NCI-H2029 treated with DMSO at 0.1 percent for 48 hours (cell line): ENCODE results near the gene PTGER2.
A peak's percentile ranks its signal among the peaks of the same experiment; 100 is the strongest.

Experiments used
- DNase-seq: peaks from one replicate; lab custom pipeline; 2025; lab: John Stamatoyannopoulos, UW

PTGER2 gene, protein sequence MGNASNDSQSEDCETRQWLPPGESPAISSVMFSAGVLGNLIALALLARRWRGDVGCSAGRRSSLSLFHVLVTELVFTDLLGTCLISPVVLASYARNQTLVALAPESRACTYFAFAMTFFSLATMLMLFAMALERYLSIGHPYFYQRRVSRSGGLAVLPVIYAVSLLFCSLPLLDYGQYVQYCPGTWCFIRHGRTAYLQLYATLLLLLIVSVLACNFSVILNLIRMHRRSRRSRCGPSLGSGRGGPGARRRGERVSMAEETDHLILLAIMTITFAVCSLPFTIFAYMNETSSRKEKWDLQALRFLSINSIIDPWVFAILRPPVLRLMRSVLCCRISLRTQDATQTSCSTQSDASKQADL

DNA sequence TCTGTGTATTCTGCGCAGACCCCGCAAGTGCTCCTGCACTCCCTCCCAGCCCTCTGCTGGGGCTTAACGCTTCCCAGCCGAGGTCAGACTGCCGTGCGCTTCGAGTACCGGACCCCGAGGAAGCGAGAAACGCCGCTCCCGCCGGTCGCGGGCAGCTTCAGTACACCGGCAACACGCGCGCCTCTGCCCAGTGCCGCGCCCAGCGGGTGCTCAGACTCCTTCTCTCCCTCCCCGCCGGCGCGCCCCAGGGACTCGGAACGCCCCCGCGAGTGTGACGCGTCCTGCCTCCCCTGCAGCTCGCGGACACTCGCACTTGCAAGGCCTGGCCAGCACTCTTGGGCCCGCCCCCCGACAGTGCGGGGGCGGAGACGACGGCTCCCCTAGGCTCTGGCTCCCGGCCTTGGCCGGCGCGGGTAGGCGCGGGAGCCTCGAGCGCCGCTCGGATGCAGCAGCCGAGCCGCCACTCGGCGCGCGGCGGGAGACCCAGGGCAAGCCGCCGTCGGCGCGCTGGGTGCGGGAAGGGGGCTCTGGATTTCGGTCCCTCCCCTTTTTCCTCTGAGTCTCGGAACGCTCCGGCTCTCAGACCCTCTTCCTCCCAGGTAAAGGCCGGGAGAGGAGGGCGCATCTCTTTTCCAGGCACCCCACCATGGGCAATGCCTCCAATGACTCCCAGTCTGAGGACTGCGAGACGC lies at the start of gene PTGER2:
PTGER2 (plus strand) TSS at position 410 of the 692 bp plus-strand sequence; CDS start at position 647, 237 bp downstream.
- peak; percentile 4 for DNase-seq

DNA sequence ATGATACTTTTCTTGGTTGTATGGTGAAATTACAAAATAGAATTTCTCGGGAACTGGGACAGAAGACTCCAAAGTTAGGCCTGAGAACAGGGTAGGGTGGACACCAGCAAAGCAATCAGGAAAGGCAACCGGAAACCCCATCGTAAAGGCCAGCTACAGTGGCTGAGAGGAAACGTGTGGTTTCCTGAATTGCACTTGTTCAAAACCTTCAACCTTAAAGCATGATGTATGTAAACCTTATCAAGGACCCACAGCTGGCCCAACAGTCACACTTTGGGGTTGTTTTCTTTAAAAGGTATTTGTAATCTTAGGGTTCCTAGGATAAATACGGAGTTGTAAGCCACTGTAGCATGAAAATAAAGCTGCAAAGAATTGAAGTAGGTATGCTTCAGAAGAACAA lies 48.9 kb upstream of the PTGER2 start:
- no peak for DNase-seq

DNA sequence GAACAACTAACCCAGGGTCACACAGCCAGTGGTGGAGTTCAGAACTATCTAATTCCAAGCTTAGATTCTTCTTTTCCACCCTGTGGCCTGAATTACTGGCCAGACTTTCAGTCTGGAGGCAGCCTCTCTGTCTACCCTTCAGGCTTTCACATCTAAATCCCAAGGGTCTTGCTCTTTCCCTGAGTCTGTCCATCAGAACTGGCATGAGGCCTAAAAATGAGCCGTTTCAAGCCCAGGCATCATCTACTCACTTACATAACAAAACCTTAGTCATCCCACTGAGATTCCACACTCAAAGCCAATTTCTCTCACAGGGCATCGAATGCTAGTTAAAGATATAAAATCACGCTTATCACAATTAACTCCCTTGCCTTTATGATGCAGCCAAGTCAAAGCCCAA lies 47.9 kb upstream of the PTGER2 start:
- no peak for DNase-seq

DNA sequence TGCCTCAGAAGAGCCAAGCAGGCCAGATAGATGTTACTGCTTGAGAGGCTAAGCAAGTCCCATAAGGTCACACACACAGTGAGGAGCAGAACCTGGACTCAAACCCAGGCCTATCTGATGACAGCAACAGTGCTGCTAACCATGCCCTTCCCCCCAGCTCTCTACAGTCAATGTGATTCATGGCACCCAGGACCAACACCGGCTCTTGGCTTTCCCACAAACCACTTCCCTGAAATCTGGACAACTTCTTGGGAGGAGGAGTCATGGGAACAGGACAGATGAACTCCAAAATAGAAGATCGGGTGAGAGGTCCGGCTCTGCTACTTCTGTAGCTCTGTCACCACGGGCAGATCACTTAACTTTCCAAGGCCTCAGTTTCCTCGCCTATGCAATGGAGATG lies 47.3 kb upstream of the PTGER2 start:
- DNase-seq = no peak

DNA sequence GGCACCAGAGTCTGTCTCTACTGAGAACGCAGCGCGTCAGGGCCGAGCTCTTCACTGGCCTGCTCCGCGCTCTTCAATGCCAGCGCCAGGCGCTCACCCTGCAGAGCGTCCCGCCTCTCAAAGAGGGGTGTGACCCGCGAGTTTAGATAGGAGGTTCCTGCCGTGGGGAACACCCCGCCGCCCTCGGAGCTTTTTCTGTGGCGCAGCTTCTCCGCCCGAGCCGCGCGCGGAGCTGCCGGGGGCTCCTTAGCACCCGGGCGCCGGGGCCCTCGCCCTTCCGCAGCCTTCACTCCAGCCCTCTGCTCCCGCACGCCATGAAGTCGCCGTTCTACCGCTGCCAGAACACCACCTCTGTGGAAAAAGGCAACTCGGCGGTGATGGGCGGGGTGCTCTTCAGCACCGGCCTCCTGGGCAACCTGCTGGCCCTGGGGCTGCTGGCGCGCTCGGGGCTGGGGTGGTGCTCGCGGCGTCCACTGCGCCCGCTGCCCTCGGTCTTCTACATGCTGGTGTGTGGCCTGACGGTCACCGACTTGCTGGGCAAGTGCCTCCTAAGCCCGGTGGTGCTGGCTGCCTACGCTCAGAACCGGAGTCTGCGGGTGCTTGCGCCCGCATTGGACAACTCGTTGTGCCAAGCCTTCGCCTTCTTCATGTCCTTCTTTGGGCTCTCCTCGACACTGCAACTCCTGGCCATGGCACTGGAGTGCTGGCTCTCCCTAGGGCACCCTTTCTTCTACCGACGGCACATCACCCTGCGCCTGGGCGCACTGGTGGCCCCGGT lies 46.4 kb upstream of the PTGER2 start, which contains the start of gene PTGDR:
PTGDR (plus strand) TSS at position 198 of the 778 bp plus-strand sequence; CDS start at position 315, 117 bp downstream.
- DNase-seq = no peak

DNA sequence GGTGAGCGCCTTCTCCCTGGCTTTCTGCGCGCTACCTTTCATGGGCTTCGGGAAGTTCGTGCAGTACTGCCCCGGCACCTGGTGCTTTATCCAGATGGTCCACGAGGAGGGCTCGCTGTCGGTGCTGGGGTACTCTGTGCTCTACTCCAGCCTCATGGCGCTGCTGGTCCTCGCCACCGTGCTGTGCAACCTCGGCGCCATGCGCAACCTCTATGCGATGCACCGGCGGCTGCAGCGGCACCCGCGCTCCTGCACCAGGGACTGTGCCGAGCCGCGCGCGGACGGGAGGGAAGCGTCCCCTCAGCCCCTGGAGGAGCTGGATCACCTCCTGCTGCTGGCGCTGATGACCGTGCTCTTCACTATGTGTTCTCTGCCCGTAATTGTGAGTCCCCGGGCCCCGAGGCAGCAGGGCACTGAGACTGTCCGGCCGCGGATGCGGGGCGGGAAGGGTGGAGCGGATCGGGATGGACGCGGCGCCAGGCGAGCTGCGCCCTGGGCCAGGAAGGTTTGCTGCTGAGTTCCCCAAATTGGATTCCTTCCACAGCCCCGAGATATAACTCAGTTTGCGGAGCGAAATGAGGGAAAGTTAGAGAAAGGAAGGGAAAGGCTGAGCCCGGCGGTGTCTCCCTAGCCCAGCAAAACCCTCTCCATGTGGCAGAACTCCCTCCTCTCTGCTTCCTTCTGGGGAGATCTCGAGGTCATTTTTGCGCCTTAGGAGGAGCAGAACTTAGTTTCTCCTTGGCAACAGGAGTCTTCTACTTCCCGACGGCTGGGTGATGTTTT lies 45.6 kb upstream of the PTGER2 start:
- no peak for DNase-seq

DNA sequence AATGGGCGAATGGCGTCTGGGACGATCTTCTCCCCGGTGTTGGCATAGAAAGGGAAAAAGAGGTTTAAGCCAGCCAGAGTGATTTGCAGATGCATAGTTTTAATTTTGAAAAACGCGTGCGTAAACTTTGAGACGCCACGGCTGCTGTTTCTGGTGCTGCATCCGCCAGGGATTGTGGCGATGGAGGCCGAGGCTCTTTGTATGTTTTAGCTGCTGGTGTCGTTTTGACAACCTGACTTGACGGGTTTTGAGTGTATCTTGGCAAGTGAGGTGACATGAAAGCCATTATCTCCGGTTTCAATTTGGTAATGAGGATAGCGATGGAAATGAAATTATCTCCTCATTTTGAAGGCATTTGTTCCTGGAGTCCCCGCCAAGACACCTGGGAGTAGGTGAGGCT lies 45.0 kb upstream of the PTGER2 start:
- DNase-seq = no peak

DNA sequence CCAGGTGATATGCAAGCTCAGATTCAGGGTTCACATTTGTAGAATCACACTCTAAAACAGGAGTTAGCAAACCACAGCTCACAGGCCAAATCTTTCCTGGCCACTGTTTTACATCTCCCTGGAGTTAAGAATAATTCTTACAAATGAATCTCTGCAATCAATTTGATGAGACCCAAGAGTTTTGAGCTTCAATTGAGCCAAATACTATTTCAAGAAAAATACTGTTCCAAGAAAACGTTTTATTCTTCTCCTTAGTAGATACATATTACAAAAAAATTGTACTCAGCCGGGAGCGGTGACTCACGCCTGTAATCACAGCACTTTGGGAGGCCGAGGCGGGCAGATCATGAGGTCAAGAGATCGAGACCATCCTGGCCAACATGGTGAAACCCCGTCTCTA lies 44.1 kb upstream of the PTGER2 start:
- DNase-seq = no peak

DNA sequence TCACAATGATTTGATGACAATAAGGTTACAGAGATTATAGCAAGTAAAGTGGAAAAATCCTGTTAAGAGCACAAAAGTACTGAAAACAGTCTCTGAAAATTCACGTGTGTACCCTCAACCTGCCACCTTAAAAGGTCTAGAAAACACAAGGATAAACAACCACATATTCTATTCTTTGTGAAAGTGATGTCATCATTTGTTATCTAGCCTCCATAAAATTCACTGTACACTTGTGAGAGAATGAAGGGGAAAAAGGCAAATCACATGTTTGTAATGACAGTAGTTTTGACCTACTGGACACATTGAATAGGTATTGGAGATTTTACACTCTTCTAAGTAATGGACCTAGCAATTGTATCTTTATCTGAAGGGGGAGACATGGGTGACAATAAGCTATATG lies 42.6 kb upstream of the PTGER2 start:
- no peak for DNase-seq

DNA sequence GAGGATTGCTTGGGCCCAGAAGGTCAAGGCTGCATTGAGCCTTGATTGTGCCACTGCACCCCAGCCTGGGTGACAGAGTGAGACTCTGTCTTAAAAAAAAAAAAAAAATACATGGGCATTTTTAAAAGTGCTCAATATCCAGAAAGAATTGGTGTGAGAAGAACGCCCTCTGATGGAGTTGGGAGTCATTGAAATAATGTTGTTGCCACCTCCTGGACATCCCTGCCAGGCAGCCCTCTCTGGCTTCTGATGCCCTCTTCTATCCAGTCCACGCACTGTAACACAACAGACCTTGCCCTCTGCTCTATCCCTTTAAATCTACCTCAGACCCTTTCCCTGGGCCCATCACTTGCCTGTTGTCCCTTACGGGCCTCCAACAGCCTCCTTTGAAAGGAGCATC lies 41.7 kb upstream of the PTGER2 start:
- no peak for DNase-seq

DNA sequence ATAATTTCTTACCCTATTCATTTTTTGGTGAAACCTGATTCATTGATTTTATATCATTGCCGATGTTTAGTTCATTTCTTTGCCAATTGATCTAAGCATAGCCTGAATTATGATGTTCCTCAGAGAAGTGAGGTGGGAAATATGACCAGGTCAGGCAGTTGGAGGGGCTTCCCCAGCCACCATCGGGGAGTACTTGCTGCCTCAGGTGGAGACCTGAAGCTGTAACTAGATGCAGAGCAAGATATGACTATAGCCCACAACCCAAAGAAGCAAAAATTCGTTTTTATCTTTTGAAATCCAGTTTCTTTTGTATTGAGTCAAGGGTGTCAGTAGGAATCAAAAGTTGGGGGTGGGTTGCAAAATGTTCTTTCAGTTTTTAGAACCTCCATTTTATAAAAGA lies 38.7 kb upstream of the PTGER2 start:
- no peak for DNase-seq

DNA sequence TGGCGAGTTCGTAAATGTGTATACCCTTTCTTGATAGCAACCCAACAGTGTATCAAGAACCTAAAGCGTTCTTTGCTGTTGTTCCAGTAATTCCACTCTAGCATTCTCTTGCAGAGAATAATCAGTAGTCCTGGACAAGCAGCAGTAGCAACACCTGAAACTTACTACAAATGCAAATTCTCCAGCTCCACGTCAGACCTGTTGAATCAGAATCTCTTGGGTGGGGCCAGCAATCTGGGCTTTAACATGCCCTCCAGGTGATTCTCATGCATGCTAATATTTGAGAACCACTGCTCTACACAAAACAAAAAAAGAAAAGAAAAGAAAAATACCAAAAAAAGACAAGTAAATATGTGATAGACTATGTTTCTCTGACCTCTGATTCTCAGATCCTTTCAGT lies 36.6 kb upstream of the PTGER2 start:
- DNase-seq = no peak

DNA sequence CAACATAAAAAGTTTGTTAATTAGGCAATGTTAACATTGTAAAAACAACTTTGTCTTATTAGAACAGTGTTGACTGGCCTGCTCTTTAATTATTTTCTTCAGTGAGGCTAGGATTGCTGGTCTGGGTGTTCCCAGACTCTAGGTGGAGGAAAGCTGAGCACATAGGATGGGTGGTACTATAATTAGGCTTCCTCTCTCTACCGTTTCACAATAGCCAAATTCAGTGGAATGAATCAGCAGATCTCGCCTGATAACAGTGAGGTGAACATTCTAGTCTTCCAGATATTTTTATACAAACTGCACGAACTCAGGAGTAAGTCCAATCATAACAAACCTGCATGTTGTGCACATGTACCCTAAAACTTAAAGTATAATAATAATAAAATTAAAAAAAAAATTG lies 34.7 kb upstream of the PTGER2 start:
- no peak for DNase-seq

DNA sequence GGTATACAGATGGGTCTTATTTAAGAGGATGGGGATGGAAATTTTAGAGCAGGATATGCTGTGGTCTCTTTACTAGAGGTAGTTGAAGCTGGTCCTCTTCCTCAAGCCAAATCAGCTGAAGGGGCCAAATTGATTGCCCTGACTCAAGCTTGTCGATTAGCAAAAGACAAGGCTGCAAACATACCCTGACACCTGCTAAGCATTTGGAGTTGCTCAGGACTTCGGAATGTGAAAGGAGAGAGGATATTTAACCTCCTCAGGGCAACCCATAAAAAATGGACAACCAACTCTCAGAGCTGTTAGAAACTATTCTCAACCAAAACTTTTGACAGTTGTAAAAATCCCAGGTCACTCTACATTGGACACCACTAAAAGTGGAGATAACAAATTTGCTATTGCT lies 31.0 kb upstream of the PTGER2 start:
- DNase-seq = no peak

DNA sequence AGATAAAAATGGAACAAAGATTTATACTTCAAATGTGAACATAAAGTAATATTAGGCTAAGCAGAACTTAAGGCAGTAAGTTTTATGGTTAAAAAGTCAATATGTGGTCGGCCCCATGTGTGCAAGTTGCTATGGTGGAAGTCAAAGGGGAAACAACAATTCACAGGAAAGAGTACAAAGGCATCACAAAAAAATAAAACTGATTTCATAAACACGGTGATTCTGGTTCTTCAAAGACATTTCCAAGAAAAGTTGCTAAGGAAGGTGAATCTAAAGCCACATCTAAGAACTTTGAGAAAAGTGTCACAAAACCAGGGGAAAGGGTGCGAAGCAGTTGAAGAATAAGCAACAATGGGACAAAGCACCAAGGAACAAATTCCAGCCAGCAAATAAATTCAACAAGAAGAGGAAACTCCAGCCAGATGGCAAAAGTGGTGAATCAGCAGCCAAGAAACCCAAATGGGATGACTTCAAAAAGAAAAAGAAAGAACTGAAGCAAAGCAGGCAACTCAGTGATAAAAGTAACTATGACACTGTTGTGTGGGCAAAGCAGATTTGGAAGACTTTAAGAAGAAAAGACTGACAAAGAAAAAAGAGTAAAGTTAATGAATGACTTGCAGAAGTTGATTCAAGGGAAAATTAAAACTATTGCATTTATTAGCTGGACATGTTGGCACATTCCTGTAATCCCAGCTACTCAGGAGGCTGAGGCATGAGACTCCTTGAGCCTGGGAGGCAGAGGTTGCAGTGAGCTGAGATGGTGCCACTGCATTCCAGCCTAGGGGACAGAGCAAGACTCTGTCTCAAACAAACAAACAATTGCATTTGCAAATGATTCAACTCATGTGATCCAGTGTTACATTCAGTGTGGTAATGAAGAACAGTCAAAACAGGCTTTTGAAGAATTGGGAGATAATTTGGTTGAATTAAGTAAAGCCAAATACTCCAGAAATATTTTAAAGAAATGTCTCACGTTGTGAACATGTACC lies 27.2 kb upstream of the PTGER2 start:
- no peak for DNase-seq

DNA sequence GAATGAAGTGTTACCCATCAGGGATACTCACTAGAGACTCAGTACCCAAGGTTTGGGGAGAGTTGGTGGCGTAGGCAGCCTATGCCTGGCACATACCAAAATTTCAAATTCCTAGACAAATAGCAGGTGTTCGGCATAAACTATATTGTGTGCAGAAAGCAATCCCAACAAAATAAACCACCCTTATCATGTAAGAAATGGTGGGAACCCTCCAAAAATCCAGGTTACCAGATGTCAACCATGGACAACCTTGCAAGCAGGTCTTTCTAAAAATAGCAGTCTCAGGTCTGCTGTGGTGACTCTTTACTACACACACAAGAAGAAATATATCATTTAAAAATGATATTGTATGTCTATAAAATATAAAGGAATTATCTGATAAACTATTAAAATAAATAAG lies 17.7 kb upstream of the PTGER2 start:
- DNase-seq = no peak

DNA sequence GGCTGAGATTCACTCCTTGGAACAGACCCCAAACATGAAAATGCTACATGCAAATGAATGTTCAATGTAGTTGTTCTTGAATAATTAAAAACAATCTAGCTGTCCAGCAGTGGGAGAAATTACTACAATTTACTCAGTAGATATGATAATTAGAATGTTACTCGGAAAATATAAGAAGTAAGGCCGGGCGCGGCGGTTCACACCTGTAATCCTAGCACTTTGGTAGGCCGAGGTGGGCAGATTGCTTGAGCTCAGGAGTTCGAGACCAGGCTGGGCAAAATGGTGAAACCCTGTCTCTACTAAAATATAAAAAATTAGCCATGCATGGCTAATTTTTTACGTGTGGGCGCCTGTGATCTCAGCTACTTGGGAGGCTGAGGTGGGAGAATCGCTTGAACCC lies 15.3 kb upstream of the PTGER2 start:
- DNase-seq = no peak

DNA sequence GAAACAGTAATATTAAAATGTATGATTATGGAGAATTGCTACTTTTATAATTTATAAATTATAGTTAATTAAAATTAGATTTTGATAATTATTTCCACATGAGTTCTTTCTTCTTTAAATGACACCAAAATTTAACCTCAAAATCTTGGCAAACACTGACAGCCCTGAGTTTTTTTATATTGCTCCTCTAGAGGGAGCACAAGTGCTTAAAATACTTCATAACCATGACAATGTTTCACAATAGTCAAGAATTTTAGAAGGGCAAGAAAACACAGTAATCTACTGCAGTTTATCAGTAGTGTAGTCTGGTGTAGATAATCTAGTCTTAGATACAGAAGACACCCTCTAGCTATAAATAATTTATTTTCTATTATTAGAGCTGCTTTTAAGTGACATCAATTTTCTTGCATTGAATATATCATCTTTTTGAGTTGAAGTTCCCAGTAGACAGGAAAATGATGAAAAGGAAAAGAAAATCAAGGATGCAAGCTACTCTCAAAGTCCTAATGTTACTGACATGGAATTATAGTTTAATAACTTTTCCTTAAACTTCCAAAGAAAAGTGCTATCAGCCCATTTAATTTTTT lies 14.3 kb upstream of the PTGER2 start:
- DNase-seq = peak; percentile 58

DNA sequence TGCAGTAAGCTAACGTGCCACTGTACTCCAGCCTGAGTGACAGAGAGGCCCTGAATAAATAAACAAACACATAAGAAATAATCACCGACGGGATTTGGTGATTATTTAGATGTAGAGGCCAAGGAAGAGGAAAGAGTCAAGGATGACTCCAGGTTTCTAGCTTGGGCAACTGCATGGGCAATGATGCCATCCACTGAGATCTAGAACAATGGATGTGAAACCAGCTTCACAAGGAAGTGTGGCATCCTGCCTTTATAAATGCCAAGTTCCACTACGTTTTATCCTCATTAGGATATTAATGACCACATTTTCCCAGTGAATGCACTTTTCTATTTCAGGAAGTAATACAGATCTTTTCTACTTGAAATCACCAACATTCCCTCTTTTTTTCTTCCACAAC lies 10.9 kb upstream of the PTGER2 start:
- DNase-seq = no peak

DNA sequence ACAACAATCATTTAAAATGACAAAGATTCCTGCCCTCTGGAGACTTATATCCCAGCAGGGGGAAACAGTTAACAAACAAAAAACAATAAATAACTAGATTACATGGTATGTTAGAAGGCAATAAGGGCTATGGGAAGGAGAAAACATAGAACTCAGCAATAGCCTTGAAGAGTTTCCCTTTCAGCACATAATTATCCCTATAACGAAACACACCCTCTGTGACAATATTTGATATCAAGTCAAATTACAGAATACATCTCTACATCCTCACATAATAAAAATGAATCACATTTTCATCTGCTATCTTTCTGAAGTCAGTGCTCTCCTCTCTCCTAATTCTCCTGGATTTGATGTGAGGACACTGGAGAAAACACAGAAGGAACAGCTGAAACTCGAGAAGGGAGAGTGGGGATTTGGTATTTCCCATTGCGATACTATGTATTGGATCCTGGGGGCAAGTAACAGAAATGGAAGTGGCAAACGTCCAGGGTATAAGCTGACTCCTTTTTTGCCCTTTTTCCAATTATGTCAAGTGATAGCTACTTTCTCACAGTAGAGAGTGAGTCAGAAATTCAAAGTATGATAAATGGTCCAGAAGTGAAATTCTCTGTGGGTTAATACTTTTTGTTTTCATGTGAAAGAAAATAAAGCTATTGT lies 9.7 kb upstream of the PTGER2 start:
- no peak for DNase-seq
